HG03575 (cell line): ENCODE measurements around the gene SCRN1.
"Not testable (repeated sequence)": the region's sequence is repeated elsewhere in the genome, so short reads cannot be mapped to it uniquely, and the experiment has no call there.

ENCODE experiments used
- ATAC-seq: cut with Tn5 transposase; IDR thresholded peaks from one replicate; pipeline ENCODE4 v1.9.1; 2021; ENCODE audit not compliant: unreplicated experiment, insufficient number of reproducible peaks, low FRiP score; ENCODE audit errors: extremely low read depth

Gene SCRN1

DNA sequence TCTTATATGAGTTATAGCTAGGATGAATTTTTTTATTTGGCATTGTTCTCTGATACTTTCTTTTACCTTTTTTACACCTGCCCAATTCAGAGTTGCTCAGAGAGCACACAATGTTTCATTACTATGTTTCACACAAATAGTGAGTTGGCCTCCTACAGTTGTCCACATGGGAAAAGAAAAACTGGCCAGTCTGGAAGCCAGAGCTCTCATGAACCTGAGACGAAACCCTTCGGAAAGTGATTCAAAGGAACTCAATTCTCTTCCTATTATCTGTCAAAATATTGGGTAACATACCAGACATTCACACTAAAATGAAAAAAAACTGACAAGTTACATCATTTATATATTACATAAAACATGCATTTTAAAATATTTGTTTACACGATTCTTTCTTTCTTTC, 15.3 kb downstream of the SCRN1 start:
- ATAC-seq: no peak

DNA sequence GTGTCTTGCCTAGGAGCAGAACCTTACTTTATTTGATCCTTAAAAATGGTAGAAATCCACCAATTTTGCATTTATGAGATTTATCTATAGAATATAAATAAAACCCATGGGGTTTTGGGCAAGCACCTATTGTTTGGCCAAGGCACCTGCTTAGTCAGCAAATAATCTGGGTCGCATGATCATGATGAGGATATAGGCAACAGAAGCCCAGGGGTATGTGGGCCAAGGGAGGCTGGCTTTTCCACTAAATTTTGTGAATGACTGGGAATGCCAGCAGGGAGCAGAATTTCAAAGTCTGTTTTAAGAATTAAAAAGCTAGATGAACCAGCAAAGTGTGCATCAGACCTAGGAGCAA, 17.3 kb downstream of the SCRN1 start:
- ATAC-seq: no peak

GRCh38 chr7:29971566-29972314, 17.9 kb downstream of the SCRN1 start:
- ATAC-seq: no peak

DNA sequence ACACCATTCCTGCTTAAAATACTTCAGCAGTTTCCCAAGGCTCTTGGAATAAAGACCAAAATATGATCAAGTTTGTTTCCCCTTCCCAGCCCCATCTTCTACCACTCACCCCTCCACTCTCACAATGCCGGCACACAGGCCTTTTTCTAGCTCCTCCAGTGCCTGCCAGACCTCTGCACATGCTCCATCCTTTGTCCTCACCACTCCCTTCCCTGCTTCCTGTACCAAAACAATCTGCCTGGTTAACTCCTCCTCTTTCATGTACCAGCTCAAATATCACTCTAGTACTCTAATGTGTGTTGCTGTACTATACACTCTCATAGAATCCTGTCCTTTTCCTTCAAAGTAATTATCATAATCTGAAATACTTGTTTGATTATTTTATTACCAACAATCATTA, 19.4 kb downstream of the SCRN1 start:
- no peak for ATAC-seq

DNA sequence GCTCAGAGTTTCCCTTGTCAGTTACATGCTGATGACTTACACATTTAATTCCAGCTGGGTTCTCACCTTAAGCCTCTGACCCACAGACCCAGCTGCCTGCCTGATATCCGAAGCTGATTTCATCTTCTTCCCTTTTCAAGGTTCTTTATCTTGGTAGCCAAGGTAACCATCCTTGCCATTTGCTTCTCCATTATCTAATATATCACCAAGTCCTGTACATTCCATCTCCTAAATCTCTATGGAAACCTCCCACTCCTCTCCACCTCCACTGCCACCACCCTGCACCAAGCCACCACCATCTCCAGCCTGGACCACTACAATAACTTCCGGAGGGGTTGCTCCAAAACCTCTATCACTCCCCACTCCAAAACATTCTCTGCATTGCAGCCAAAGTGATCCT, 19.9 kb downstream of the SCRN1 start:
- no peak for ATAC-seq

DNA sequence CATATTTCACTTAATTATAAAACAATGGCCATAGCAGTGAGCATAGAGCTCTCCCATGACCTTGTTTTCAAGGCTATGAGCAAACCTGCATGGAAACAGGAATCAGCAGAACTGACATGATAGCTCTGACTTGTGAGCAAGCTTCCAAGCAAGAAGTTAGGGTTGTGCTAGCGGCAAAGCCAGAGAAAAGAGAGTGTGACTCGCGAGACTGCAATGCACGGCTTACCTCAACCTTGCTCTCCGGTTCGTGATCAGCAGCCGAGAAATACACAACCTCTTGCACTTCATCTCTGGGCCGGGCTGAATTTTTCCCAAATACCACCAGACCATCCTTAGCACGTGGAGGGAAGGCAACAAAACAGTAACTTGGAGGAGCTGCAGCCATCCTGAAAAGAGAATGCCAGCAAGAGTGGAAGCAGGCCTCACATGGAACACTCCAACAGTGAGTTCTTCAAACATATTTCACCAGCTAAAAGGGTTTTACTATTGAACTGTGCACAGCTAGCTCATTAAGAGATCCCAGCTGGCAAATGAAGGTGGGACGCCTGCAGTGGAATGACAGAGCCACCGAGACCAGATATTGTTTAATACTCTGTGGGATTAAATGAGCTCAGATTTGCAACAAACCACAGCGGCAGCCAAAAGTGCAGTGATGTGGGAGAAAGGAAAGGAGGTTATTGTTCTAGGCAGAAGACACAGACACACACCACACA, 20.8 kb downstream of the SCRN1 start:
- ATAC-seq: no peak

DNA sequence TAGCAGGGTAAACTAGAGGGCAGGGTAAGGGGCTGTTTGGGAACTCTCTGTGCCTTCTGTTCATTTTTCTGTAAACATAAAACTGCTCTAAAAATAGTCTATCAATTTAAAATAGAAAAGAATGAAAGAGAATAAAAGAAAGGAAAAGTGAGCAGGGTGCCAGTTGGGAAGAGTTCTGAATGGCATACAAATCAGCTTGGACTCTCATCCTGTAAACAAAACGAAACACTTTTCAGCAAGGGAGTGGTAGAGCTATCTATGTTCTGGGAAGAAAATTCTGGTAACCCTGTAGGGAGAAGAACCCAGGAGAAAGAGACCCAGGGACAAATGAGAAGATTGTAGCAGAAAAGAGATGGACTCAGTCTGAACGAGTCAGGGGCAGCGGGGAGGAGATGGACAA, 24.6 kb downstream of the SCRN1 start:
- ATAC-seq: no peak

DNA sequence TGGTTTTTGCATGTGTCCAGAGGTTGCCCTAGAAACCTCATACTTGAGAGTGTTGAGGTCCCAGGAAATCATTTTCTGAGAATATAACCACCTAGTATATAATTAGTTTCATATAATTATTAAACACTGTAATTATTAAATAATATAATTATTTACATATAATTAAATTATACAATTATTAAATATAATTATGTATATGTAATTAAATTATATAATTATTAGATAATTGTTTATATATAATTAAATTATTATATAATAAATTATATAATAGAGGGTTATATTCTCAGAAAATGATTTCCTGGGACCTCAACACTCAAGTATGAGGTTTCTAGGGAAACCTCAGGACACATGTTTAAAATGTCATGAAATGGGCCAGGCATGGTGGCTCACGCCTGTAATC, 27.6 kb downstream of the SCRN1 start:
- ATAC-seq: no peak

DNA sequence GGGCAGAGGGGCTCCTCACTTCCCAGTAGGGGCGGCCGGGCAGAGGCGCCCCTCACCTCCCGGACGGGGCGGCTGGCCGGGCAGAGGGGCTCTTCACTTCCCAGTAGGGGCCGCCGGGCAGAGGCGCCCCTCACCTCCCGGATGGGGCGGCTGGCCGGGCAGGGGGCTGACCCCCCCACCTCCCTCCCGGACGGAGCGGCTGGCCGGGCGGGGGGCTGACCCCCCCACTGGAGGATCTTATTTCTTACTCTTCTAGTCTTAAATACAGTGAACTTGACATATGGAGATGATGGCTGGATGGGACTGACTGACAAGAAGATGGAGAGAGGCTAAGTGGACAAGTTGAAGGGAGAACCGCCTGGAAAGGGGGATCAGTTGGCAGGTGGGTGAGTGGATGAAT, 28.0 kb downstream of the SCRN1 start:
- ATAC-seq: not testable (repeated sequence)

GRCh38 chr7:29958667-29959358, 30.8 kb downstream of the SCRN1 start:
- ATAC-seq: no peak

DNA sequence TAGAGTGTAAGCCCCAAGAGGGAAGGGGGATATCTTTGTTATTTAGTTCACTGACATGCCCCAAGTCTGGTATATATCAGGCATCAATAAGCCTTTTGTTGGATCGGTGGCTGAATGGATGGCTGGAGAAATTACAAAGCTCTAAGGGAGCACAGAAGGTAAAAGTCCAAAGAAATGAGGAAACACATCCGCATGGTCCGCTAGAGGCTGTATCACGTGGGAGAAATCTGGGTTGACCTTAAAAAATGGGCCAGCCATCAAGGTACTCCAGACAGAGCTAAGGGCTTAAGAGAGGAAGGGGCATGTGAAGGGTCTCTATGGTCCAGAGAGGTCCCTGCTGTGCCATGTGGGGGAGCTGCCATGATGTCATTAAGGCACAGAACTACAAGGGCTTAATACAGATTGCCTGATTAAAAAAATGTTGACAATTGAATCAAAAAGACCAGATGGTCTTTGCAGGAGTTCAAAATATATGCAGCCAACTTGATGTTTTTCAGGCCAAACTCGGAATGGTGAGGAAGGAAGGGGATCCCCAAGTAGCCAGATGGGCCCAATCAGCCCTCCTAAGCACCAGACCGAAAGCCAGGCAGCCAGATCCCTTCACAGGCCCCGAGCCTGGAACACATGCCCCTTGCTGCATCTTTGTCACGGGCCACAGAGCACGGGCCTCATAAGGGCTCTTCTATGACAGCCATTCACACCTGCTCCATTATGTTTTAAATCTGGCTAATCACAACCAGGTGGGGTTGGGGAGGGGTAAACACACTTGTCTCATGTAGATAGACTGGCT, 31.9 kb downstream of the SCRN1 start:
- no peak for ATAC-seq

DNA sequence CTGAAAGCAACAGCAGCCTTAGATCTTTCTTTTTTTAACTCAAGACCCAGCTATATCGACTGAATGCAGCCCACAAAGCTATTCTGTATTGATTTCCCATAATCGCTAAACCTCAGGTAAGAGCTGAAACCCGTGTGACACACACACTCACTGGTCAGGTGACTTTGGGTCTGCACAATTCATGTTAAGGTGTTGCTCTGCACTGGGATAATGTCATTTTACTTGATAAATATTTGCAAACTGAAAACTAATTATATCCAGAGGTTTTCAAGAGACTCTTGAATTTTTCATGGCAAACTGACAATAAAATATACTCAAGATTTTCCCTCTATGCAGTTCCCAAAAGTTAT, 33.1 kb downstream of the SCRN1 start:
- ATAC-seq: no peak

GRCh38 chr7:29955799-29956486, 33.7 kb downstream of the SCRN1 start:
- ATAC-seq: no peak

DNA sequence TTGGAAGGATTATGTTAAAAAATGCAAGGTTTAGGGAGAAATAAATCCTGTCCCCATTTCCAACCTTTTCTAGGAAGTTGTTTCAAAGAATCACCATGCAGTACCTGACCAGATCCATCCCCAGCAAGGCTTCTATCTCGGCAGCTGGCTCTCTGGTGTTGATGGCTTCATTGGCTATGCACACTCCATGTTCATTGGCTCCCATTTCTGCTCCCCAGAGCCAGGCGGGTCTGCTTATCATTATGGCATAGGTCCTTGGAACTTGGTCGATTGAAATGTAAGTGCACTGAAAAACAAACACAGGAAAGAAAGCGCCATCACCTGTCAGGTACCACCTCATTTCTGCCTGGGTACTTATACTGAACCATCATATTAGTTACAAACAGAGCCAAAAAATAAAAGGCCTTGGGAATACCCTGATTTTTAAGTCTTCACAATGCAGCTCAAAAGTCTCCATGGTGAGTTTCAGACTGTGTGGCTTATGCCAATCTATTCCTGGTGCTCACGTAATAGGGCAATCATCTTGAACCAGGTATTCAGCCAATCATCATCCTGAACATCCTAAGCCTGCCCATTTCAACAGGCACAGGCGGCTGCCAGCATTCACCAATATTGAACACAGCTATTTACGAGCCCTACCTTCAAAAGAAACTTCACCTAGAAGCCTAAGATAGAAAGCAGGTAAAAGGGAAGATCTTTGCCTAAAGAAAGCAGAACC, 34.4 kb downstream of the SCRN1 start:
- ATAC-seq: no peak

- ATAC-seq: no peak
Observed at GRCh38 chr7:29953726-29954347, 35.8 kb downstream of the SCRN1 start.

GRCh38 chr7:29951206-29951605, 38.4 kb downstream of the SCRN1 start:
- no peak for ATAC-seq

GRCh38 chr7:29950480-29950879, 39.1 kb downstream of the SCRN1 start:
- no peak for ATAC-seq

DNA sequence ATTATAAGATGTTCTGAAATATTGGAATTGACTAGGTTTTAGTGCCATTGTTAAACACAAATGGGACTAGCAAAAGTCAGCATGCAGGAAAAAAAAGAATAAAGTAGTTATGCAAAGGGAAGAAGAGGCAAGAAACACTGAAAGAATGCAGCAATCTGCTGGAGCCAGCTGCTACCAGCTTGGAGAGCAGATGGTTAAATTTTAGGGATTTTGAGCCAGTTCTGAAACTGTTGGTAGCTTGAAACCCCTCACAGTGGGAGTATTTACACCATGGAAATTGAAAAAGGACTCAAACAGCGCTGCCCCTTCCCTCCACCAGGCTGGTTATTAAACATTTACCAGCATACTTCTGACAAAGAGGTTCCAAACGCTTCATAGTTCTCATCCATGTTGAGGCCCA, 41.0 kb downstream of the SCRN1 start:
- no peak for ATAC-seq
